NCI-H2227 (cell line): ENCODE data around the gene TCTA.
A peak's percentile ranks its signal among the peaks of the same experiment; 100 is the strongest.

Experiments
- DNase-seq: peaks from one replicate; lab custom pipeline; 2025; ENCODE audit not compliant: unreplicated experiment; lab: John Stamatoyannopoulos, UW

The TCTA gene

GRCh38 chr3:49456466-49456865 lies 44.2 kb downstream of the TCTA start:
- DNase-seq: no peak

- no peak for DNase-seq
These were observed 48.1 kb downstream of the TCTA start for GRCh38 chr3:49460188-49460890.

- no peak for DNase-seq
These were observed 48.7 kb downstream of the TCTA start for GRCh38 chr3:49460956-49461355.

GRCh38 chr3:49461443-49462171 lies 49.4 kb downstream of the TCTA start:
- peak; percentile 8 for DNase-seq

GRCh38 chr3:49462222-49462621 lies 50.0 kb downstream of the TCTA start:
- no peak for DNase-seq

DNA sequence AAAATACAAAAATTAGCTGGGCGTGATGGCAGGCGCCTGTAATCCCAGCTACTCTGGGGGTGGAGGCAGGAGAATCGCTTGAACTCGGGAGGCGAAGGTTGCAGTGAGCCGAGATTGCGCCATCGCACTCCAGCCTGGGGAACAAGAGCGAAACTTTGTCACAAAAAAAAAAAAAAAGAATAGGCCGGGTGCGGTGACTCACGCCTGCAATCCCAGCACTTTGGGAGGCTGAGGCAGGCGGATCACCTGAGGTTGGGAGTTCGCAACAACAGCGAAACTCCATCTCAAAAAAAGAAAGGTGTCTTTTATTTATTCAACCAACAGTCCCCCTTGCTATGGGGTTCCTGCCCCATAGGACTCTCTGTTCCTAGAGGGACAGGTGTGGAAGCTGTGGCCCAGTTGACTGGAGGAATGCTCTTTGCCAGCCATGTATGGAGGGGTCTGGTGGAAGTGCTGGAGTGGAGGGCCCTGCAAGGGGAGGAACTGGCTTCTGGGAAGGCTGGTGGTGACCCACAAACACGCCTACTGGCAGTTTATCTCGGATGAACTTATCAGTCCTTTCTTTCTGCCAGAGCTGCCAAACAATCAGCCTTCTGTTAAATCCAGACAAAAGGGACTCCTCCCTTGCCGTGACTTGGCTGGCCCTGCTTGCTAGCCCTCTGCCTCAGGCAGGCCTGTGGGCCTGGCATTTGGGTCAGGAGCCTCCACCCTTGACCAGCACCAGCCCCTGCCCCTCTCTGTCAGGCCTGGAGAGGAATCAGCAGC lies 53.2 kb downstream of the TCTA start:
- DNase-seq: no peak
